ENCODE results near the gene MED26. TPM values are rescaled to one million over a fixed set of nuclear protein-coding genes. Genes with fewer than 3 reads are reported as not detected.

Gene MED26
- total and polyA plus RNA-seq, 10 of the 15 experiments (the other 5 are each of a cell fraction or from before 2014, with no cell fraction given), result 1.1 to 21.4 (median 9.7) TPM

GRCh38 chr19:16572332-16573211 is 55.4 kb downstream of the MED26 start, which contains the start of gene SLC35E1 (continued):
- TF ChIP-seq SKIL (IDR thresholded peaks at IDR 0.05; ENCODE audit: low read depth, poor library complexity, severe bottlenecking), result no peak
- no peak for TF ChIP-seq SREBF1 (IDR thresholded peaks at IDR 0.05; ENCODE audit: low read length)
- no peak for TF ChIP-seq SMAD1 (IDR thresholded peaks at IDR 0.05; ENCODE audit: low read depth, partially characterized antibody)
- peak; percentile 100 for TF ChIP-seq CREB1 (IDR thresholded peaks at IDR 0.05; ENCODE audit: low read depth)
- no peak for TF ChIP-seq CHD4 (IDR thresholded peaks at IDR 0.05)
- TF ChIP-seq EZH2 (IDR thresholded peaks at IDR 0.05; ENCODE audit: borderline replicate concordance, control insufficient read depth, low read depth, low read length), result no peak
- TF ChIP-seq, protein P1, sequence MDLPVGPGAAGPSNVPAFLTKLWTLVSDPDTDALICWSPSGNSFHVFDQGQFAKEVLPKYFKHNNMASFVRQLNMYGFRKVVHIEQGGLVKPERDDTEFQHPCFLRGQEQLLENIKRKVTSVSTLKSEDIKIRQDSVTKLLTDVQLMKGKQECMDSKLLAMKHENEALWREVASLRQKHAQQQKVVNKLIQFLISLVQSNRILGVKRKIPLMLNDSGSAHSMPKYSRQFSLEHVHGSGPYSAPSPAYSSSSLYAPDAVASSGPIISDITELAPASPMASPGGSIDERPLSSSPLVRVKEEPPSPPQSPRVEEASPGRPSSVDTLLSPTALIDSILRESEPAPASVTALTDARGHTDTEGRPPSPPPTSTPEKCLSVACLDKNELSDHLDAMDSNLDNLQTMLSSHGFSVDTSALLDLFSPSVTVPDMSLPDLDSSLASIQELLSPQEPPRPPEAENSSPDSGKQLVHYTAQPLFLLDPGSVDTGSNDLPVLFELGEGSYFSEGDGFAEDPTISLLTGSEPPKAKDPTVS (IDR thresholded peaks at IDR 0.05; ENCODE audit: low read depth, low read length), result no peak
- no peak for TF ChIP-seq NRF1 (conservative IDR thresholded peaks at IDR 0.05; ENCODE audit: low read depth, low read length)
- TF ChIP-seq STAT3 (IDR thresholded peaks at IDR 0.05; ENCODE audit: low read depth, low read length), result no peak
- no peak for TF ChIP-seq MTA2 (IDR thresholded peaks at IDR 0.05; ENCODE audit: low read depth)
- TF ChIP-seq ZBTB4 (CRISPR knock-in tag; IDR thresholded peaks at IDR 0.05), result no peak
- TF ChIP-seq NKRF (conservative IDR thresholded peaks at IDR 0.05), result peak; percentile 93
- TF ChIP-seq NFYA (IDR thresholded peaks at IDR 0.05; ENCODE audit: borderline replicate concordance, low read depth, low read length), result no peak
- no peak for TF ChIP-seq SUPT20H (IDR thresholded peaks at IDR 0.05; ENCODE audit: borderline replicate concordance, control insufficient read depth, low read depth, low read length)
- TF ChIP-seq HDAC6 (IDR thresholded peaks at IDR 0.05; ENCODE audit: unreplicated experiment), result no peak
- TF ChIP-seq, protein P2, sequence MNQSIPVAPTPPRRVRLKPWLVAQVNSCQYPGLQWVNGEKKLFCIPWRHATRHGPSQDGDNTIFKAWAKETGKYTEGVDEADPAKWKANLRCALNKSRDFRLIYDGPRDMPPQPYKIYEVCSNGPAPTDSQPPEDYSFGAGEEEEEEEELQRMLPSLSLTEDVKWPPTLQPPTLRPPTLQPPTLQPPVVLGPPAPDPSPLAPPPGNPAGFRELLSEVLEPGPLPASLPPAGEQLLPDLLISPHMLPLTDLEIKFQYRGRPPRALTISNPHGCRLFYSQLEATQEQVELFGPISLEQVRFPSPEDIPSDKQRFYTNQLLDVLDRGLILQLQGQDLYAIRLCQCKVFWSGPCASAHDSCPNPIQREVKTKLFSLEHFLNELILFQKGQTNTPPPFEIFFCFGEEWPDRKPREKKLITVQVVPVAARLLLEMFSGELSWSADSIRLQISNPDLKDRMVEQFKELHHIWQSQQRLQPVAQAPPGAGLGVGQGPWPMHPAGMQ (IDR thresholded peaks at IDR 0.05; ENCODE audit: borderline replicate concordance), result no peak
- TF ChIP-seq FOS (IDR thresholded peaks at IDR 0.05; ENCODE audit: borderline replicate concordance, extremely low read depth, insufficient read length), result no peak
- TF ChIP-seq RB1 (IDR thresholded peaks at IDR 0.05; ENCODE audit: borderline replicate concordance), result no peak

Measured in GM12878 (cell line).